VCaP (cell line): ENCODE data around the gene ZBTB9.

Experiments
- H3K27ac ChIP-seq: fragments of 450-650 bp; 2 replicates; pipeline ENCODE4 v1.5.1; 2017
- CTCF ChIP-seq: fragments of 450-650 bp; conservative IDR thresholded peaks from 2 replicates; pipeline ENCODE4 v1.5.1; 2017; ENCODE audit warnings: mild to moderate bottlenecking, moderate library complexity

Gene ZBTB9

GRCh38 chr6:33454009-33454946 lies at the start of gene ZBTB9:
ZBTB9 (plus strand) TSS chr6:33454576; CDS start chr6:33455101, 525 bp downstream.
- H3K27ac ChIP-seq, result peak within 1 kb of the TSS; percentile 86
- TF ChIP-seq CTCF, result no peak

GRCh38 chr6:33404884-33405283 lies 49.5 kb upstream of the ZBTB9 start:
- no peak for TF ChIP-seq CTCF
- peak overlapping the region; percentile 95 for H3K27ac ChIP-seq

- peak overlapping the region; percentile 95 for H3K27ac ChIP-seq
- no peak for TF ChIP-seq CTCF
These were observed 48.9 kb upstream of the ZBTB9 start for GRCh38 chr6:33405386-33405940.

GRCh38 chr6:33406126-33406525 lies 48.2 kb upstream of the ZBTB9 start:
- peak overlapping the region; percentile 95 for H3K27ac ChIP-seq
- no peak for TF ChIP-seq CTCF

GRCh38 chr6:33407132-33407718 lies 47.2 kb upstream of the ZBTB9 start:
- peak overlapping the region; percentile 95 for H3K27ac ChIP-seq
- peak; percentile 72 for TF ChIP-seq CTCF

GRCh38 chr6:33410050-33410710 lies 44.2 kb upstream of the ZBTB9 start:
- TF ChIP-seq CTCF, result no peak
- peak overlapping the region; percentile 95 for H3K27ac ChIP-seq
